Vagina (tissue), 2 donors: Measurements from ENCODE around the gene MAPK7. TPM values are rescaled to one million over a fixed set of nuclear protein-coding genes. Genes with fewer than 3 reads are reported as not detected.

ENCODE experiments used
- DNase-seq, 2 donors: peaks; one replicate each; pipeline ENCODE4 v3.0.0-alpha.2; 2017; ENCODE audit errors: extremely low spot score in 2 of 2
- H3K27ac ChIP-seq: fragments of 200-600 bp; sonication (generic); one replicate; pipeline ENCODE4 v1.5.1; 2019
- H3K27me3 ChIP-seq: fragments of 200-600 bp; sonication (generic); one replicate; pipeline ENCODE4 v1.5.1; 2019
- H3K36me3 ChIP-seq, 2 donors: fragments of 200-600 bp; sonication (generic); one replicate each; pipeline ENCODE4 v1.5.1; 2017 to 2019
- H3K4me1 ChIP-seq: fragments of 200-600 bp; sonication (generic); one replicate; pipeline ENCODE4 v1.5.1; 2019
- H3K4me3 ChIP-seq, 2 donors: fragments of 200-600 bp; sonication (generic); 1 replicate in 1 of 2; 2 replicates in 1 of 2; pipeline ENCODE4 v1.5.1; 2016 to 2019
- H3K9me3 ChIP-seq: fragments of 200-600 bp; sonication (generic); one replicate; pipeline ENCODE4 v1.5.1; 2019
- CTCF ChIP-seq, 3 experiments: fragments of 450-650 bp in 2 of 3; fragments of 200-600 bp in 1 of 3; sonication (generic) in 1 of 3; IDR thresholded peaks; one replicate each; pipeline ENCODE4 v1.5.1; 2017 to 2019; ENCODE audit warnings: antibody characterized with exemption in 3 of 3, mild to moderate bottlenecking in 2 of 3, moderate library complexity in 2 of 3
- POLR2A ChIP-seq, 2 donors: fragments of 450-650 bp; IDR thresholded peaks; one replicate each; pipeline ENCODE4 v1.6.1; 2017; ENCODE audit warnings: antibody characterized with exemption in 2 of 2, mild to moderate bottlenecking in 2 of 2, moderate library complexity in 2 of 2
- POLR2AphosphoS5 ChIP-seq, 2 donors: sonication (generic); formaldehyde crosslinking; IDR thresholded peaks; one replicate each; pipeline ENCODE4 v1.9.0; 2017; ENCODE audit warnings: antibody characterized with exemption in 2 of 2, mild to moderate bottlenecking in 2 of 2, low read depth in 1 of 2; ENCODE audit not compliant: insufficient read depth in 1 of 2
- intact Hi-C: fragments of 100-400 bp; cut with DNase I; formaldehyde crosslinking; loops from one replicate; pipeline ENCODE4 v1.15.1; 2023
- total RNA-seq: library from RNA; depleted of rRNA; stranded (reverse); fragments of >200 nt; gene quantifications from one replicate; pipeline ENCODE4 v1.2.3, GENCODE V29; 2016

MAPK7 gene
- 77.3 TPM for total RNA-seq

- no peaks in the 10 kb centered on the region for H3K9me3 ChIP-seq
- peak within 1 kb of the TSS; percentile 85 to 95 for H3K4me3 ChIP-seq
- no peak for DNase-seq
- peak within 1 kb of the TSS; percentile 94 for H3K27ac ChIP-seq
- intact Hi-C loops: loop anchor here (5.0 kb wide), 1 partner anchor 69 kb away; no protein-coding TSS in a partner anchor
- TF ChIP-seq POLR2AphosphoS5 (IDR thresholded peaks at IDR 0.05; ENCODE audit: insufficient read depth in 1 of 2, low read depth in 1 of 2) (peak in 1 of 2 donors; percentile 14), POLR2A (IDR thresholded peaks at IDR 0.05) (peak in 1 of 2 donors; percentile 31), CTCF (IDR thresholded peaks at IDR 0.05) (no peak)
- peaks cover 55% of the 10 kb centered on the region for H3K4me1 ChIP-seq
- H3K36me3 ChIP-seq: peaks cover 0 to 40% of the 10 kb centered on the region in 2 donors
- H3K27me3 ChIP-seq: no peaks in the 10 kb centered on the region
These were observed at the start of gene MAPK7 for GRCh38 chr17:19378416-19379360. Gene MAPK7, plus strand, starts transcription at chr17:19378498. Its CDS starts 403 bp downstream, at chr17:19378901.

- Histone ChIP-seq H3K27ac (no peak overlapping the region), H3K9me3 (no peaks in the 10 kb centered on the region), H3K4me3 (no peak overlapping the region), H3K36me3 (no peaks in the 10 kb centered on the region), H3K27me3 (no peaks in the 10 kb centered on the region), H3K4me1 (no peaks in the 10 kb centered on the region)
- DNase-seq: peak in 1 of 2 donors; percentile 82
- TF ChIP-seq POLR2AphosphoS5 (IDR thresholded peaks at IDR 0.05; ENCODE audit: insufficient read depth in 1 of 2, low read depth in 1 of 2): no peak
- TF ChIP-seq POLR2A (IDR thresholded peaks at IDR 0.05): no peak
- no peak for TF ChIP-seq CTCF (IDR thresholded peaks at IDR 0.05)
- intact Hi-C loops: no loop called here
These were observed 49.2 kb upstream of the MAPK7 start for GRCh38 chr17:19329136-19329535.

- no peak for TF ChIP-seq CTCF (IDR thresholded peaks at IDR 0.05)
- no peak for TF ChIP-seq POLR2A (IDR thresholded peaks at IDR 0.05)
- TF ChIP-seq POLR2AphosphoS5 (IDR thresholded peaks at IDR 0.05; ENCODE audit: insufficient read depth in 1 of 2, low read depth in 1 of 2): no peak
- H3K27me3 ChIP-seq: no peaks in the 10 kb centered on the region
- no peak overlapping the region for H3K27ac ChIP-seq
- peak in 1 of 2 donors; percentile 52 for DNase-seq
- H3K4me1 ChIP-seq: no peaks in the 10 kb centered on the region
- H3K4me3 ChIP-seq: no peak overlapping the region
- no peaks in the 10 kb centered on the region for H3K9me3 ChIP-seq
- no peaks in the 10 kb centered on the region for H3K36me3 ChIP-seq
- intact Hi-C loops: no loop called here
These were observed 48.5 kb upstream of the MAPK7 start for GRCh38 chr17:19329839-19330238.

GRCh38 chr17:19330271-19330670 is 48.0 kb upstream of the MAPK7 start:
- no peaks in the 10 kb centered on the region for H3K9me3 ChIP-seq
- DNase-seq: no peak
- H3K4me1 ChIP-seq: no peaks in the 10 kb centered on the region
- no peak overlapping the region for H3K4me3 ChIP-seq
- TF ChIP-seq POLR2A (IDR thresholded peaks at IDR 0.05) (no peak), CTCF (IDR thresholded peaks at IDR 0.05) (no peak), POLR2AphosphoS5 (IDR thresholded peaks at IDR 0.05; ENCODE audit: insufficient read depth in 1 of 2, low read depth in 1 of 2) (no peak)
- H3K27ac ChIP-seq: no peak overlapping the region
- no peaks in the 10 kb centered on the region for H3K27me3 ChIP-seq
- no peaks in the 10 kb centered on the region for H3K36me3 ChIP-seq
- intact Hi-C loops: no loop called here

GRCh38 chr17:19331134-19331533 is 47.2 kb upstream of the MAPK7 start:
- Histone ChIP-seq H3K4me3 (no peak overlapping the region), H3K27me3 (no peaks in the 10 kb centered on the region), H3K27ac (peak overlapping the region; percentile 3), H3K9me3 (no peaks in the 10 kb centered on the region), H3K36me3 (no peaks in the 10 kb centered on the region), H3K4me1 (no peaks in the 10 kb centered on the region)
- no peak for TF ChIP-seq CTCF (IDR thresholded peaks at IDR 0.05)
- no peak for TF ChIP-seq POLR2AphosphoS5 (IDR thresholded peaks at IDR 0.05; ENCODE audit: insufficient read depth in 1 of 2, low read depth in 1 of 2)
- no peak for TF ChIP-seq POLR2A (IDR thresholded peaks at IDR 0.05)
- intact Hi-C loops: no loop called here
- no peak for DNase-seq
